Effector CD4-positive, alpha-beta T cell (primary cell): ENCODE measurements around the gene SAMM50.

Source experiments
- DNase-seq: peaks from one replicate; pipeline ENCODE4 v3.0.0-alpha.2; 2020
- total RNA-seq: gene quantifications from one replicate; lab custom pipeline; 2026; lab: John Stamatoyannopoulos, UW

Gene SAMM50
- total RNA-seq, result 17.8 reads per million, percentile 44 among the genes with 10 or more reads in this experiment

- peak; percentile 86 for DNase-seq
Measured at GRCh38 chr22:43955040-43955882, at the start of gene SAMM50. Gene SAMM50 (plus strand): TSS chr22:43955442. CDS start chr22:43955578, 136 bp downstream.

- DNase-seq, result no peak
Measured at GRCh38 chr22:43905681-43906080, 49.6 kb upstream of the SAMM50 start.

- DNase-seq, result no peak
Measured at GRCh38 chr22:43909708-43910107, 45.5 kb upstream of the SAMM50 start.

GRCh38 chr22:43910178-43910695 is 45.0 kb upstream of the SAMM50 start:
- no peak for DNase-seq

GRCh38 chr22:43911351-43911750 is 43.9 kb upstream of the SAMM50 start:
- DNase-seq, result no peak

GRCh38 chr22:43917521-43917920 is 37.7 kb upstream of the SAMM50 start:
- no peak for DNase-seq

- DNase-seq, result no peak
Measured at GRCh38 chr22:43919106-43919973, 35.9 kb upstream of the SAMM50 start.

- DNase-seq, result no peak
Measured at GRCh38 chr22:43921370-43921769, 33.9 kb upstream of the SAMM50 start.

- DNase-seq, result no peak
Measured at GRCh38 chr22:43922123-43922522, 33.1 kb upstream of the SAMM50 start.

- no peak for DNase-seq
Measured at GRCh38 chr22:43923191-43923590, 32.1 kb upstream of the SAMM50 start.

GRCh38 chr22:43923631-43924464 is 31.4 kb upstream of the SAMM50 start, which contains the start of gene PNPLA3:
Gene PNPLA3 (plus strand): TSS chr22:43923805. CDS start chr22:43923912, 107 bp downstream.
- DNase-seq, result peak; percentile 55

- DNase-seq, result no peak
Measured at GRCh38 chr22:43924877-43925276, 30.4 kb upstream of the SAMM50 start.

GRCh38 chr22:43925433-43926348 is 29.6 kb upstream of the SAMM50 start:
- DNase-seq, result no peak

GRCh38 chr22:43926349-43926710 is 28.9 kb upstream of the SAMM50 start:
- DNase-seq, result no peak

GRCh38 chr22:43928468-43928867 is 26.8 kb upstream of the SAMM50 start:
- DNase-seq, result no peak

- DNase-seq, result no peak
Measured at GRCh38 chr22:43928908-43929307, 26.3 kb upstream of the SAMM50 start.

GRCh38 chr22:43931771-43932170 is 23.5 kb upstream of the SAMM50 start:
- no peak for DNase-seq

GRCh38 chr22:43941449-43941848 is 13.8 kb upstream of the SAMM50 start:
- no peak for DNase-seq

GRCh38 chr22:43944670-43945430 is 10.4 kb upstream of the SAMM50 start:
- DNase-seq, result no peak

- peak; percentile 51 for DNase-seq
Measured at GRCh38 chr22:43945632-43946383, 9.4 kb upstream of the SAMM50 start.
